NOMO-1 (cell line): Measurements from ENCODE around the gene BTG4.
A peak's percentile ranks its signal among the peaks of the same experiment; 100 is the strongest.

Source experiments
- DNase-seq, 2 experiments: peaks; one replicate each; lab custom pipeline; 2025; ENCODE audit not compliant: unreplicated experiment in 2 of 2; lab: John Stamatoyannopoulos, UW

BTG4 gene

DNA sequence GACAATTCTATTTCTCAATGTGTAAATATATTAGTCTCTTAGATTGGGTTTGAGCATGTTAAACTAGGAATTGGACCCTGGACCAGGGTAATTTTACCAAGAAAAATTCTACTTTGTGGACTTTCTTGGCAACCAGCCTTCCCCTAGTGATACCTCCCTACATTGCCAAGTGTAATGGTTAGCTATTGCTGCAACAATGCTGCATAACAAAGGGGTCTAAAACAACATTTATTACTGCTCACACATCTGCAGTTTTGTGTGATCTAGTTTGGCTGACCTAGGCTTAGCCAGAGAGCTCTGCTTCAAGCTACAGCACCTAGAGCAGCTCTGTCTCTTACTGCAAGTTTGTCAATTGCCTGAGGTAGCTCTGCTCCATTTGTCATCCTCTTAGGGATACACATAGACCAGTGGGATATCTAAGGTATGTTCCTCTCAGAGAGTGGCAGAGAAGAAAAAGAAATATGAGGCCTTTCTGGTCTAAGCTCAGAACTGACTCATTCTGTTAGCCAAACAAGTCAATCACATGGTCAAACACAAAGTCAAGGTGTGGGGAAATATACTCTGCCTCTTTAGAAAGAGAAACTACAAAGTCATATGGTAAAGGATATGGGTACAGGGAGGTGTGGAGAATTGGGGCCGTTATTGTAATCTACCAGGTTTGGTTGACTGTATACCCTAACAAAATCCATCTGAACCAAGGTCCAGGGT is 26.4 kb upstream of the BTG4 start:
- DNase-seq: no peak

DNA sequence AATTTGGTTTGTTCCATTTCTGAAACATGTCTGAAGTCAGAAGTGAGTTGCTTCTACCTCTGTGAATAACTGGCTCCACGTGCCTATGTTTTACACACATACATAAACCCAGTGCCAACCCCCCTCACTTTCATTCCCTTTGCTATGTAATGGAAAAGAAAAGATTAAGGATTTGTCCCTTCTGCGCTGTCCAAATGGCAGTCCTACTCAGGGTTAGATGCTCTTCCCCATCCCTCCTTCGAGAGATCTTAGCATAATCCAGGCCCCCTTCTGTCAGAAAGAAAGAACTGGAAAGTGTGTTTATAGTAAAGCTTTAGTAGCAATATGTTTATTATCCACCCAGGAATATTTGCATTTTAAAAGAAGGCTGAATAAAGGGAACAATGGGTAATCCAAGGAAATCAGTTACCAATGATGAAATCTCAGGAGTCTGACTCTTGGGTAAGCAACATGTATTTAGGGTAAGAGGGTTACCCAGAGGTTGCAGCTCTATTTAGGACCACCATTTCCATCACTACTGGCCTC is 25.2 kb upstream of the BTG4 start:
- no peak for DNase-seq

- DNase-seq: no peak
Measured at GRCh38 chr11:111535281-111535680, 23.1 kb upstream of the BTG4 start.

DNA sequence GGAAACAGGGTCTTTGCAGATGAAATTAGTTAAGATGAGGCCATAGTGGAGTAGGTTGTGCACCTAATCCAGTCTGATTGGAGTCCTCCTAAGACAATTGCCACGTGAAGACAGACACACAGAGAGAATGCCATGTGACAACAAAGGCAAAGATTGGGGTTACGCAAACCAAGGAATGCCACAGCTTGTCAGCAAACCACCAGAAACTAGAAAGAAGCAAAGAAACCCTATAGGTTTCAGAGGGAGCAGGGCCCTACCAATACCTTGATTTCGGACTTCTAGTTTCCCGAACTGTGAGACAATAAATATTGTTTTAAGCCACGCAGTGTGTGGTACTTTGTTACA is 20.2 kb upstream of the BTG4 start:
- DNase-seq: peak in 1 of 2 experiments; percentile 54

DNA sequence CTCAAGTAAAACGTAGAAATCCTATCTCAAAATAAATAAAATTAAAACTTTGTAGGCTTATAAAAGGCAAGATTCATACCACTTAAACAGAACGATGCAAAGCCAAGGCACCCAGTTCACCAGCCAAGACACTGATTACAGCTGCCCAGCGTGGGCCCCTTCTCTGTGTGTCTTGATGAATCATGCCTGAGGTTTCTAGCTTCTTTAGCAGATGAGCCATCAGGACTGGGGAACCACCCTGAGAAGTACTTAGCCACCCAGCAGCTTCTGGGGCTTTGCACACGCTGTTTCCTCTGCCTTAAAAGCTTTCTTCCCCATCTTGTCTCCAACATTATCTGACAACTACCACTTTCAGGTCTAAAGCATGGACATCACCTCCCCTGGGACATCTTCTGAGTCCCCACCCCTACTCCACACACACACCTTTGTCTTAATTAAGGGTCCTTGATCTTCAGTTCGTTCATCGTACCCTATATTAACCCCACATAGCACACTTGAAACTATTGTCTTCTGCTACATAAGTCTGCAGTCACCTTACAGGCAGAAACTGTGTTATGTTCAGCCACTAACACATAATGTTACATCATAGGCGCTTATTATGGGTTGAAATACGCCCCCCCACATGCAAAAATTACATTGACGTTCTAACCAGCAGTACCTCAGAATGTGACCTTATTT is 19.6 kb upstream of the BTG4 start:
- DNase-seq: peak; percentile 91 to 95

DNA sequence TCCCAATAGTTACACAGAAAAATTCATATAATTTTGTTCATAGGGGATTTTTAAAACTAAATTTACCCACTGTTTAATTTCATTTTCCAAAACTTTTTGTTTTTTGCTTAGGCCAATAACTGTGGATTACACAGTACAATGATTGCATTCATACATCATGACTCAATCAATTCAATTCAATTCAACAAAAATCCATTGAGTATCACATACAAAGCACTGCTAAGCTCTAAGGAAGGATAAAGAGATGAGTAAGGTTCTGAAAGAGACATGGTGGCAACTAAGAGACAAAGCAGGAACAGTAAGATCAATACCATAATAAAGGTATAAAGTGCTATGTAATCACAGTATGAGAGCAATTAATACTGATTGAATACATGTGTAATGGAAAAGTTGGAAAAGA is 18.9 kb upstream of the BTG4 start:
- DNase-seq: no peak

- peak; percentile 35 to 69 for DNase-seq
Measured at GRCh38 chr11:111530091-111530490, 17.9 kb upstream of the BTG4 start.

GRCh38 chr11:111528557-111528956 is 16.4 kb upstream of the BTG4 start:
- DNase-seq: no peak

- no peak for DNase-seq
Measured at GRCh38 chr11:111527279-111527678, 15.1 kb upstream of the BTG4 start.

DNA sequence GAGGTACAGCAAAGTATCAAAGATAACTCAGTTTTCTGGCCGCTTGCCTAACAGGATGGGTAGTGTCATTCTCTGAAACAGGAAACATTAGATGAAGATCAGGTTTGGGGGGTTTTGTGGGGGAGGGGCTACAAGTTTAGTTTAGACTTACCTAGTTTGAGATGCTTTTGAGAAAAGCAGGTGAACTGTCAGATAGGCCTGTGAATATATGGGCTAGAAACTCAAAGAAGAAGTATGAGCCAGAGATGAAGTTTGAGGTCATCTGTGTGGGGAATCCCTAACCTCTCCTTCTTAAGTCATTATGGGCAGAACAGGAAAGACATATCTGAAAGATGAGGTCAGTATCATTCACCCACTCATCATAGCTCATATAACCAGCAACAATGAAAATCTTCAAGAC is 14.3 kb upstream of the BTG4 start:
- DNase-seq: no peak

DNA sequence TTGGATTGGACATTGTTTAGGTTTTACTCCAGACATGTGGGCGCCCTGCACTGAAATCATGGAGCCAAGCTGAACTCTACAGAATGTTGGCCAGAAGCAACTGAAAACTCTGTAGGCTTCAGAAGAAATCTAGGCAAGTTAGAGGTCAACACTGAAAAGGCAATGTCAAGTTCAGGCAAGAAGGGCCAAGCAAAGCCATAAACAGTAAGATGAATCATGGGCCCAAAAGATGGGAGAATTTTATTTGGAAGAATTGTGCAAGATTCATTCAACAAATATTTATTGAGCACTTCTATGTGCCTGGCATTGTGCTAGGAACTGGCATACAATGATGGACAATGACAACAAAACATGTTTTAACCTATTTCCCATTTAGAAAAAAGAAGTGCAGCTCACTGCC is 13.3 kb upstream of the BTG4 start:
- DNase-seq: no peak

DNA sequence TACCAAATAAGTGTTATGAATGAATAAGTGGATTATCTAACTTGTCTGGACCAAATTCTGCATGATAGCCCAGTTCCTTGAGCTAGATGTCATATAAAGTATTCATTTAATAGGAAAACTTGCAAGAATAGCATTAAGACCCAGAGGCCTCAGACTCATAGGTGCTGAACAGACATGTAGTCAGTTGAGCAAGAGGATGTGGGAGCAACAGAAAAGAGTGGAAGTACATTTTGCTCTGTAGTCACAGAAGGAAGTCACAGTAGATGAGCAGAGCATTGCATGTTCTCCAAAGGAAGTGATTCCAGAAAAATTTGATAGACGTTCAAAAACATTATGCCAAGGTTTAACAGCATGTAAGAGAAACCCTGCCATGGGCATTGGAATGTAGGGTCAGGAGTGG is 11.9 kb upstream of the BTG4 start:
- peak in 1 of 2 experiments; percentile 12 for DNase-seq

GRCh38 chr11:111523343-111523742 is 11.2 kb upstream of the BTG4 start:
- no peak for DNase-seq

- DNase-seq: no peak
Measured at GRCh38 chr11:111522426-111522825, 10.2 kb upstream of the BTG4 start.

DNA sequence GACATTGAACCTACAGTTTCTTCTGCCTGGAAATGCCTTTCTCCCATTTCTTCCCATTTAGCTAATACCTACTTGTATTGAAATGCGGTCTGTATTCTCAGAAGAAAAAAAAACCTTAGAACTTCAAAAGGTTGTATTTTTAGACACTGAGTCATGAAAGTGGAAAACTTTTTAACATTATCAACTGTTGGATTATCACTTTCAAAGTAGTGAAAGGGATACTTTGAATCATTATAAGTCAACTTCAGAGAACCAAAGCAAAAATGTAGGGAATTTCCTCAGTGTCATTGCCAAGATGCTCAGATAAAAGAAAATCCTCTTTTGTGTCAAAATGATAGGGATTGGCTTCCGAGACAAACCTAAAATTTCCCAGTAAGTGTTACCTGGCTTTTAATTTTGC is 8.9 kb upstream of the BTG4 start:
- no peak for DNase-seq

DNA sequence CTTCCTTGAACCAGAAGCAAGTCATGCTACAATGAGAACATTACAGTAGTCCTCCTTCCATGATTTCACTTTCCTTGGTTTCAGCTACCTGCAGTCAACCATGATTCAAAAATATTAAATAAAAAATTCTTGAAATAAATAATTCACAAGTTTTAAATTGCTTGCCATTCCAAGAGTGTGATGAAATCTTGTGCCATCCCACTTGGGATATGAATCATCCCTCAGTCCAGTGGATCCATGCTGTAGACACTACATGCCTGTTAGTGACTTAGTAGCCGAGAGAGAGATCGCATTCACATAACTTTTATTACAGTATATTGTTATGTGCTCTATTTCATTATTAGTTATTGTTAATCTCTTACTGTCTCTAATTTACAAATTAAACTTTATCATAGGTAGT is 8.4 kb upstream of the BTG4 start:
- DNase-seq: no peak

DNA sequence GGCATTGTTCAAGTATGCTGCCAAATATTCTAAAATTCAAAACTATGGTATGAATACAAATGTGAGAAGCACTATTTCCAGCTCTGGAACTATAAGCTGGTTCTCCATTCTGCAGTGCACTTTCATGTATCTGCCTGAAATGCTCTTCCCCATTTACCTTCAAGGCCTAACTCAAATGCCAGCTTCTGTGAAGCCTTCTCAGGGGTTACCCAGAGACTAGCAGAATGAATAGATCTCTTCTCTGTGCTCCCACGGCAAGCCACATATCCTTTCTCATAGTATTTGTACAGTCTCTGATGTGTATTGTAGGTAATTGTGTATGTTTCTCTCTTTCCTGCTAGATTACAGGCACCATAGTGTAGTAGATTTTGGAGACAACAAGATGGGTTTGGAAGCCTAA is 6.5 kb upstream of the BTG4 start:
- no peak for DNase-seq

DNA sequence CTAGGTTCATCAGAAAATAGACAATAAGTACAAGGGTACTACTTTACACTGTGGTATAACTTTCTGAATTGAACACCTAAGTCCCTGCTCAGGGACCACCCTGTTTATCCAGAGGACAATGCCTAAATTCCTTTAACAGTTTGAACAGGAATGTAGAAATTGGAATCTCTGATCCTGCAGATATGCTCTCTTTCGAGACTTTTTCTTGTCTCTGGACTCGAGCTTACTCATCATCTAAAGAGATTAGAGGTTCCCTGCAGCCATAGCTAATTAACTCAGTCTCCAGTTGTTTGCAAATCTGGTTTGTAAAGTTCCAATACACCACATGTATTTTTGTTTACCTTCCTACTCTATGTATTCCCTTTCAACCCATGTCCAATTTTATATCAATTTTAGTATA is 3.4 kb upstream of the BTG4 start:
- no peak for DNase-seq

GRCh38 chr11:111514216-111515031 is 2.2 kb upstream of the BTG4 start, which contains the start of gene HOATZ:
Gene HOATZ, plus strand, starts transcription at chr11:111514778. Its CDS starts 7 bp downstream, at chr11:111514785.
- DNase-seq: no peak

GRCh38 chr11:111513240-111513605 is 1.0 kb upstream of the BTG4 start:
- DNase-seq: no peak

DNA sequence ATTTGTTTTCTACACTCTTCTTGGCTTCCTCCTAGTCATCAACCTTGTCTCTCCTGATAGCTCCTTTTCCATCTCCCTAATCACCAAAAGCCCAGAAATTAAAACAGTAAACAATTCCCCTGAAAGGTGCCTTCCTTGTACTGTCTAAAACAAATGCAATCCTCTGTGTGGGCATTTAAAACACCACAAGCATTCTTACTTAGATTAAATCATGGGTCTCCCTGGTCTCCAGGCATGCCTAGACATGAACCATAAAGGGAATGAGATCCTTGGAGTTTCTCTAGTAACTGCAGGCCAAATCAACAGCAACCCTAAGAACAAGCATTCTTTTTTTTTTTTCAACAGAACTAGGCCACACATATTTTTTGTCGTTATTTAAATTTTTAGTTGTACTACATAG is 1.9 kb downstream of the BTG4 start:
- DNase-seq: no peak

DNA sequence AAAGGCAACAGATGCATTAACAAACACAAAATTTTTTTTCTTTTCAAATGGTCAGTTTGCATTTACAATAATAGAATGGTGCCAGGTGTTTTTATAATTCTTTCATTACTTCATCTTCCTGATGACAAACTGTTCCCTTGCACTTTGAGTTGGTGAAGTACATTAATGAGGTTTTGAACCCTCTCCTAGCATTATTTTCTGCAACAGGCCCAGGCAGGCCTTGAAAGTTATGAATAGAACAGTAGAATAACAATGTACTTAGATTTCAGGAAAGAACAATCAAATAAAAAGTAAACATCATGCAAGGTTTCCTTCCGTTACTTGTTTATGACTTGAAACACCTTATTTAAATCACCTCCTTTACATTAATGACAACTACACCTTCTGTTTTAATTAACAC is 9.6 kb downstream of the BTG4 start:
- DNase-seq: no peak
